HepG2 (cell line): ENCODE measurements around the gene UBAC1. TPM values are rescaled to one million over a fixed set of nuclear protein-coding genes. Genes with fewer than 3 reads are reported as not detected.

ENCODE experiments used
- ATAC-seq: fragments of 200-7000 bp; cut with Tn5 transposase; 3 replicates; pipeline ENCODE4 v1.9.1; 2020; ENCODE audit warnings: mild to moderate bottlenecking, moderate library complexity
- BruUV-seq: library from RNA; stranded (reverse); fragments of 400-500 nt; replicated peaks from 2 replicates; lab custom pipeline; 2021; lab: Mats Ljungman, UMichigan
- CTCF ChIA-PET: fragments of 300-600 bp; formaldehyde crosslinking; extraction: SDS; loops from one replicate; lab custom pipeline; 2021; ENCODE audit warnings: low total read pairs, inconsistent platforms, low intra/inter-chr PET ratio; lab: Yijun Ruan, JAX
- POLR2A ChIA-PET: fragments of 350-600 bp; sonication (Branson Sonifier 250); formaldehyde crosslinking; loops from one replicate; lab custom pipeline; 2020; ENCODE audit warnings: antibody characterized with exemption, inconsistent platforms; lab: Yijun Ruan, JAX
- DNase-seq: peaks from one replicate; pipeline ENCODE4 v3.0.0-alpha.2; 2015; ENCODE audit warnings: low spot score
- FAIRE-seq: peaks from 3 replicates; lab custom pipeline; 2011; peaks lifted over from hg19 to GRCh38; lab: Jason Lieb, UNC
- H2AFZ ChIP-seq: one replicate; pipeline ENCODE4 v1.6.1; 2011; ENCODE audit warnings: low read length, inconsistent platforms
- H3K27ac ChIP-seq: fragments of 300-600 bp; 3 replicates; pipeline ENCODE4 v1.8.0; 2011; ENCODE audit warnings: mixed run types, mild to moderate bottlenecking, mixed read lengths, low read length, inconsistent platforms; ENCODE audit not compliant: insufficient read depth; ENCODE audit errors: extremely low read length
- H3K27me3 ChIP-seq, 2 experiments: fragments of 200-600 bp in 1 of 2; 2 replicates in 1 of 2; 3 replicates in 1 of 2; pipeline versions ENCODE4 v1.6.0 to v1.8.0; 2011; ENCODE audit warnings: low read length in 2 of 2, mild to moderate bottlenecking in 2 of 2, moderate library complexity in 2 of 2, inconsistent platforms in 1 of 2; ENCODE audit not compliant: insufficient read depth in 2 of 2, control insufficient read depth in 1 of 2
- H3K36me3 ChIP-seq, 2 experiments: fragments of 200-600 bp in 1 of 2; replicated peaks in 1 of 2; 2 replicates in 1 of 2; 3 replicates in 1 of 2; pipeline versions ENCODE4 v1.5.1 to v1.8.0; 2011; ENCODE audit warnings: low read length in 2 of 2, inconsistent platforms in 1 of 2; ENCODE audit not compliant: insufficient read depth in 2 of 2, control insufficient read depth in 1 of 2
- H3K4me1 ChIP-seq: 2 replicates; pipeline ENCODE4 v1.5.1; 2012; ENCODE audit warnings: low read length, inconsistent platforms; ENCODE audit not compliant: insufficient read depth
- H3K4me2 ChIP-seq: 2 replicates; pipeline ENCODE4 v1.6.0; 2011; ENCODE audit warnings: low read depth, low read length, inconsistent platforms
- H3K4me3 ChIP-seq, 3 experiments: fragments of 200-600 bp in 1 of 3; sonication (generic), shearing (Covaris generic) in 1 of 3; replicated peaks in 1 of 3; 2 replicates each; pipeline ENCODE4 v1.5.1; 2011 to 2016; ENCODE audit warnings: low read length in 3 of 3, inconsistent platforms in 2 of 3, low read depth in 2 of 3, mild to moderate bottlenecking in 2 of 3, control low read depth in 1 of 3, mixed read lengths in 1 of 3; ENCODE audit not compliant: insufficient read depth in 1 of 3
- H3K79me2 ChIP-seq: one replicate; pipeline ENCODE4 v1.6.1; 2011; ENCODE audit warnings: low read length, inconsistent platforms; ENCODE audit not compliant: insufficient read depth
- H3K9ac ChIP-seq: 2 replicates; pipeline ENCODE4 v1.6.0; 2011; ENCODE audit warnings: mild to moderate bottlenecking, low read depth, low read length, inconsistent platforms; ENCODE audit not compliant: insufficient read depth
- H3K9me3 ChIP-seq: 2 replicates; pipeline ENCODE4 v1.5.1; 2012; ENCODE audit warnings: mild to moderate bottlenecking, low read length
- H4K20me1 ChIP-seq: 2 replicates; pipeline ENCODE4 v1.6.0; 2011; ENCODE audit warnings: inconsistent platforms, mild to moderate bottlenecking, low read length, moderate library complexity; ENCODE audit not compliant: insufficient read depth
- ARNTL ChIP-seq: sonication (generic); formaldehyde crosslinking; IDR thresholded peaks from 2 replicates; pipeline ENCODE4 v1.4.0; 2020; ENCODE audit warnings: mild to moderate bottlenecking, missing genetic modification reagents
- BHLHE40 ChIP-seq: IDR thresholded peaks from 2 replicates; pipeline ENCODE4 v1.6.1; 2011; ENCODE audit warnings: low read length, improper control_type of control experiment
- BORCS8-MEF2B ChIP-seq: sonication (generic); formaldehyde crosslinking; IDR thresholded peaks from 2 replicates; pipeline ENCODE4 v1.8.0; 2022; ENCODE audit warnings: mild to moderate bottlenecking, missing genetic modification reagents
- CEBPB ChIP-seq: IDR thresholded peaks from 2 replicates; pipeline ENCODE4 v1.6.1; 2011; ENCODE audit warnings: low read depth, low read length, improper control_type of control experiment, borderline replicate concordance
- FOXA3 ChIP-seq: IDR thresholded peaks from 2 replicates; pipeline ENCODE4 v1.6.1; 2016; ENCODE audit warnings: missing genetic modification reagents, missing compliant biosample characterization
- FOXO1 ChIP-seq: sonication (generic); formaldehyde crosslinking; IDR thresholded peaks from 2 replicates; pipeline ENCODE4 v1.4.0; 2020; ENCODE audit warnings: missing genetic modification reagents
- FOXP4 ChIP-seq: sonication (generic); formaldehyde crosslinking; IDR thresholded peaks from 2 replicates; pipeline ENCODE4 v1.4.0; 2020; ENCODE audit warnings: missing genetic modification reagents
- GATAD1 ChIP-seq: IDR thresholded peaks from 2 replicates; pipeline ENCODE4 v1.6.1; 2016; ENCODE audit warnings: missing genetic modification reagents, missing compliant biosample characterization
- GATAD2A ChIP-seq: IDR thresholded peaks from 2 replicates; pipeline ENCODE4 v1.6.1; 2016
- IKZF1 ChIP-seq: fragments of 450-650 bp; IDR thresholded peaks from 2 replicates; pipeline ENCODE4 v1.7.1; 2016
- IKZF4 ChIP-seq: sonication (generic); formaldehyde crosslinking; IDR thresholded peaks from 2 replicates; pipeline ENCODE4 v1.5.1; 2020; ENCODE audit warnings: borderline replicate concordance, mild to moderate bottlenecking, low read depth, missing genetic modification reagents; ENCODE audit errors: not compliant biosample characterization
- LCORL ChIP-seq, 2 experiments: fragments of 450-650 bp in 1 of 2; sonication (generic) in 1 of 2; formaldehyde crosslinking in 1 of 2; IDR thresholded peaks; 2 replicates each; pipeline versions ENCODE4 v1.5.0 to v1.6.1; 2017 to 2020; ENCODE audit warnings: antibody characterized with exemption in 1 of 2, missing genetic modification reagents in 1 of 2
- MXI1 ChIP-seq: IDR thresholded peaks from 3 replicates; pipeline ENCODE4 v1.6.1; 2012; ENCODE audit warnings: low read depth, low read length, inconsistent platforms, borderline replicate concordance
- NR2F1 ChIP-seq, 2 experiments: fragments of 450-650 bp in 1 of 2; formaldehyde crosslinking in 1 of 2; IDR thresholded peaks; 2 replicates each; pipeline versions ENCODE4 v1.5.0 to v1.6.1; 2016 to 2020; ENCODE audit warnings: mild to moderate bottlenecking in 1 of 2, missing compliant biosample characterization in 1 of 2, missing genetic modification reagents in 1 of 2, moderate library complexity in 1 of 2
- NR2F6 ChIP-seq, 2 experiments: IDR thresholded peaks; 2 replicates each; pipeline ENCODE4 v1.6.1; 2016; ENCODE audit warnings: antibody characterized with exemption in 1 of 2, mild to moderate bottlenecking in 1 of 2
- REXO4 ChIP-seq: sonication (generic); formaldehyde crosslinking; IDR thresholded peaks from 2 replicates; pipeline ENCODE4 v1.8.0; 2022; ENCODE audit warnings: missing genetic modification reagents, mild to moderate bottlenecking, borderline replicate concordance
- SAP130 ChIP-seq: IDR thresholded peaks from 2 replicates; pipeline ENCODE4 v1.6.1; 2016; ENCODE audit warnings: low read depth
- THAP11 ChIP-seq: IDR thresholded peaks from 2 replicates; pipeline ENCODE4 v1.6.1; 2016; ENCODE audit warnings: missing biosample characterization, missing genetic modification reagents
- ZNF354B ChIP-seq: sonication (generic); formaldehyde crosslinking; IDR thresholded peaks from 2 replicates; pipeline ENCODE4 v1.8.0; 2022; ENCODE audit warnings: mild to moderate bottlenecking, missing genetic modification reagents
- ZNF44 ChIP-seq: sonication (generic); formaldehyde crosslinking; IDR thresholded peaks from 2 replicates; pipeline ENCODE4 v1.5.1; 2020; ENCODE audit warnings: mild to moderate bottlenecking, missing genetic modification reagents
- ZNF530 ChIP-seq: sonication (generic); formaldehyde crosslinking; IDR thresholded peaks from 2 replicates; pipeline ENCODE4 v1.5.0; 2020; ENCODE audit warnings: low read depth, mild to moderate bottlenecking, missing genetic modification reagents
- WGBS: methylation state at CpG from one replicate; pipeline ENCODE4 v1.1.6; 2017; ENCODE audit warnings: low lambda C conversion rate; 5-methylcytosine and 5-hydroxymethylcytosine counted together
- in situ Hi-C: cut with HindIII; loops from 2 replicates; pipeline ENCODE4 v1.10.0; 2017; ENCODE audit warnings: low pct_unique_long_range_greater_than_20kb; ENCODE audit not compliant: extremely low pct_ligation_motif_present
- intact Hi-C: fragments of 100-400 bp; cut with micrococcal nuclease; formaldehyde crosslinking; loops from one replicate; pipeline ENCODE4 v1.10.0; 2022; ENCODE audit not compliant: unreplicated experiment
- polyA plus RNA-seq, 8 experiments: library from polyadenylated mRNA; depleted of rRNA in 3 of 8; stranded (reverse) in 7 of 8; unstranded in 1 of 8; fragments of >200 nt; fragmentation: Illumina TruSeq in 4 of 8; extraction: Trizol in 4 of 8; gene quantifications; 2 replicates each; pipeline versions ENCODE4 v1.2.1 to v1.2.3, GENCODE V29; 2011 to 2016; ENCODE audit warnings: low read depth in 4 of 8, missing spikeins in 1 of 8, mixed read lengths in 1 of 8; ENCODE audit not compliant: insufficient read depth in 1 of 8
- total RNA-seq, 5 experiments: library from RNA; depleted of rRNA; stranded (reverse); fragments of >200 nt; fragmentation: Illumina TruSeq; extraction: Trizol; gene quantifications; 2 replicates each; pipeline ENCODE4 v1.2.3, GENCODE V29; 2016; ENCODE audit warnings: low read depth in 1 of 5
- TF ChIP-seq, protein P1 (sequence below): sonication (generic); formaldehyde crosslinking; IDR thresholded peaks from 2 replicates; pipeline ENCODE4 v1.8.1; 2023; ENCODE audit warnings: mild to moderate bottlenecking, missing genetic modification reagents, borderline replicate concordance
- TF ChIP-seq, protein P2 (sequence below): sonication (generic); formaldehyde crosslinking; IDR thresholded peaks from 2 replicates; pipeline ENCODE4 v1.8.0; 2022; ENCODE audit warnings: missing genetic modification reagents, mild to moderate bottlenecking, inconsistent platforms, borderline replicate concordance

The UBAC1 gene
- total and polyA plus RNA-seq, 2 of the 13 experiments (the other 11 are each of a cell fraction or from before 2014, with no cell fraction given): 32.2 to 34.1 TPM

DNA sequence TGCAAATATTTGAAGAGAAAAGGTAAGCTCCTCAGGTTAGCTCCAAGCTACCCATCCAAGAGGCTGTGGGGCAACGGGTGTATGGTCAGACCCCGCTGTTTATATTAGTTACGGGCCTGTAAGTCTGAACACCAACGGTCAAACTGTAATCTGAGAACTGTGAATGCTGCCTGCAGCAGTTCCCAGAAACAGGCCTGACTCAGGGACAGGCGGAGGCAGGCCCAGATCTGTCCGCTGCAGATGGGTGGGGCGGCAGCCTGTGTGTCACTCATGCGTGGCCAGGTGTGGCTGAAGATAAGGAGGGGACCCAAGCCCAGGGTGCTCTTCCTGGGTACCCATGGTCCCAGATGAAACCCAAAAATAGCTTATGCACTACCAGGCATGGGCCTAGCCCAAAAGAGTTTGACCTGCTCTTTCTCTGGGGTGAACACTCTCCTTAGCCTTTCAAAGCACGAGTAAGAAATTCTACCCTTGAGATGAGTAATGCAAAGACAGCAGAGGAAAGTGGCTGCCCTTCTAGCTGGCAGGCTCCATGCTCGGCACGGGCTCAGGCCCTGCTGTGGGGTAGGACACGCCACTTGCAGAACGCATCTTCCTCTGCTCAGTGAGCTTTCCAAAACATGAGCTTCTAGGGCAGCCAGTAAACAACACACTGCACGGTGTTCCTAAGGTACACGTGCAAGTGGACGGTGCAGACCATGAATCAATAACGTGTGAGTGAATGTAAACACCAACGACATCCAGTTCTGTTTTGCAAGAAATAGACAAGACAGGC is 9.1 kb downstream of the UBAC1 start:
- in situ Hi-C loops: no loop called here
- FAIRE-seq: no peak
- POLR2A ChIA-PET: no interaction called here
- TF ChIP-seq FOXA3 (CRISPR knock-in tag) (peak; percentile 83), ZNF530 (CRISPR knock-in tag) (no peak), IKZF1 (no peak), SAP130 (CRISPR knock-in tag) (peak; percentile 41; the same call in 1 of the 2 replicates), BORCS8-MEF2B (CRISPR knock-in tag) (no peak), GATAD2A (CRISPR knock-in tag) (peak; percentile 57), REXO4 (CRISPR knock-in tag) (no peak), NR2F1 (CRISPR knock-in tag; IDR thresholded peaks at IDR 0.05) (no peak), CEBPB (peak; percentile 22; the same call in 1 of the 2 replicates), THAP11 (CRISPR knock-in tag) (0 out of 2 replicates have a peak, but pooled peaks have one; percentile 30), LCORL (IDR thresholded peaks at IDR 0.05) (no peak), LCORL (CRISPR knock-in tag; IDR thresholded peaks at IDR 0.05) (no peak), MXI1 (peak; percentile 80; the same call in 2 of the 3 replicates), NR2F6 (IDR thresholded peaks at IDR 0.05) (no peak), NR2F6 (CRISPR knock-in tag; IDR thresholded peaks at IDR 0.05) (no peak), ZNF44 (CRISPR knock-in tag) (no peak), BHLHE40 (peak; percentile 91), ZNF354B (no peak), IKZF4 (no peak), FOXP4 (CRISPR knock-in tag) (0 out of 2 replicates have a peak, but pooled peaks have one; percentile 23), ARNTL (CRISPR knock-in tag) (peak; percentile 57; the same call in 1 of the 2 replicates), GATAD1 (CRISPR knock-in tag) (no peak), FOXO1 (CRISPR knock-in tag) (peak; percentile 37; the same call in 1 of the 2 replicates)
- TF ChIP-seq, protein P1, sequence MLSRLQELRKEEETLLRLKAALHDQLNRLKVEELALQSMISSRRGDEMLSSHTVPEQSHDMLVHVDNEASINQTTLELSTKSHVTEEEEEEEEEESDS (CRISPR knock-in tag): no peak
- TF ChIP-seq, protein P2, sequence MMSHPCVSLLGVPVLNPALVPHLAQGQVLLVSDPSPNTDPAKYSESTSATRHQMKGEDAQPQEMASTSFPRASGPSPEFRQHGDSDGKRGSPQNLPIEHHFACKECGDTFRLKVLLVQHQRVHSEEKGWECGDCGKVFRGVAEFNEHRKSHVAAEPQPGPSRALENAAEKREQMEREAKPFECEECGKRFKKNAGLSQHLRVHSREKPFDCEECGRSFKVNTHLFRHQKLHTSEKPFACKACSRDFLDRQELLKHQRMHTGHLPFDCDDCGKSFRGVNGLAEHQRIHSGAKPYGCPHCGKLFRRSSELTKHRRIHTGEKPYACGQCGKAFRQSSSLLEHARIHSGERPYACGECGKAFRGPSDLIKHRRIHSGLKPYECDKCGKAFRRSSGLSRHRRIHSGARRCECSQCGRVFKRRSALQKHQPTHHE: no peak

More for the DNA sequence above, 9.1 kb downstream of the UBAC1 start:
- no peak overlapping the region for H3K4me2 ChIP-seq
- no peak overlapping the region for H3K4me3 ChIP-seq
- no peaks in the 10 kb centered on the region for H3K27me3 ChIP-seq
- no TSS peak for BruUV-seq
- H3K36me3 ChIP-seq: peaks cover 11 to 46% of the 10 kb centered on the region in 2 experiments
- no peaks in the 10 kb centered on the region for H4K20me1 ChIP-seq
- peaks cover 7% of the 10 kb centered on the region for H3K79me2 ChIP-seq
- 67% methylated on average over 13 of the region's 18 CpGs for WGBS
- H3K27ac ChIP-seq: no peak overlapping the region
- no peak overlapping the region for H3K9ac ChIP-seq
- H3K9me3 ChIP-seq: no peaks in the 10 kb centered on the region
- no peaks in the 10 kb centered on the region for H3K4me1 ChIP-seq
- peak; percentile 78 for ATAC-seq
- intact Hi-C loops: no loop called here
- DNase-seq: no peak
- H2AFZ ChIP-seq: no peak overlapping the region
- CTCF ChIA-PET: no interaction called here
